ENCODE measurements around the gene SLC35F3.
"Not testable (repeated sequence)": the region's sequence is repeated elsewhere in the genome, so short reads cannot be mapped to it uniquely, and the experiment has no call there.

Gene SLC35F3

GRCh38 chr1:234231061-234231892, 326.8 kb downstream of the SLC35F3 start:
- DNase-seq: no peak

- no peak for DNase-seq
Observed at GRCh38 chr1:234231893-234232276, 327.4 kb downstream of the SLC35F3 start.

- DNase-seq: no peak
Observed at GRCh38 chr1:234234199-234234598, 329.7 kb downstream of the SLC35F3 start.

GRCh38 chr1:234235434-234235881, 331.0 kb downstream of the SLC35F3 start:
- DNase-seq: no peak

GRCh38 chr1:234237393-234237792, 332.9 kb downstream of the SLC35F3 start:
- no peak for DNase-seq

- DNase-seq: no peak
Observed at GRCh38 chr1:234238060-234238459, 333.6 kb downstream of the SLC35F3 start.

GRCh38 chr1:234239515-234239914, 335.0 kb downstream of the SLC35F3 start:
- no peak for DNase-seq

- no peak for DNase-seq
Observed at GRCh38 chr1:234239936-234240335, 335.5 kb downstream of the SLC35F3 start.

- DNase-seq: no peak
Observed at GRCh38 chr1:234240680-234241079, 336.2 kb downstream of the SLC35F3 start.

GRCh38 chr1:234241941-234242490, 337.5 kb downstream of the SLC35F3 start:
- DNase-seq: no peak

- DNase-seq: no peak
Observed at GRCh38 chr1:234243521-234244260, 339.2 kb downstream of the SLC35F3 start.

GRCh38 chr1:234244482-234244881, 340.0 kb downstream of the SLC35F3 start:
- DNase-seq: no peak

GRCh38 chr1:234246638-234247116, 342.2 kb downstream of the SLC35F3 start:
- DNase-seq: no peak

- not testable (repeated sequence) for DNase-seq
Observed at GRCh38 chr1:234247746-234248145, 343.3 kb downstream of the SLC35F3 start.

GRCh38 chr1:234250747-234251146, 346.3 kb downstream of the SLC35F3 start:
- no peak for DNase-seq

GRCh38 chr1:234253732-234254131, 349.3 kb downstream of the SLC35F3 start:
- DNase-seq: no peak

- DNase-seq: no peak
Observed at GRCh38 chr1:234256359-234256758, 351.9 kb downstream of the SLC35F3 start.

- no peak for DNase-seq
Observed at GRCh38 chr1:234258071-234258470, 353.6 kb downstream of the SLC35F3 start.

GRCh38 chr1:234260578-234260977, 356.1 kb downstream of the SLC35F3 start:
- DNase-seq: no peak

- DNase-seq: no peak
Observed at GRCh38 chr1:234261545-234261944, 357.1 kb downstream of the SLC35F3 start.

GRCh38 chr1:234262007-234262753, 357.7 kb downstream of the SLC35F3 start:
- DNase-seq: no peak

GRCh38 chr1:234262754-234263105, 358.3 kb downstream of the SLC35F3 start:
- DNase-seq: no peak

GRCh38 chr1:234264832-234265231, 360.4 kb downstream of the SLC35F3 start:
- no peak for DNase-seq

Data from DMS79 (cell line).